ENCODE measurements around the gene CRYZ.
"Not testable (repeated sequence)": the region's sequence is repeated elsewhere in the genome, so short reads cannot be mapped to it uniquely, and the experiment has no call there.

The CRYZ gene

DNA sequence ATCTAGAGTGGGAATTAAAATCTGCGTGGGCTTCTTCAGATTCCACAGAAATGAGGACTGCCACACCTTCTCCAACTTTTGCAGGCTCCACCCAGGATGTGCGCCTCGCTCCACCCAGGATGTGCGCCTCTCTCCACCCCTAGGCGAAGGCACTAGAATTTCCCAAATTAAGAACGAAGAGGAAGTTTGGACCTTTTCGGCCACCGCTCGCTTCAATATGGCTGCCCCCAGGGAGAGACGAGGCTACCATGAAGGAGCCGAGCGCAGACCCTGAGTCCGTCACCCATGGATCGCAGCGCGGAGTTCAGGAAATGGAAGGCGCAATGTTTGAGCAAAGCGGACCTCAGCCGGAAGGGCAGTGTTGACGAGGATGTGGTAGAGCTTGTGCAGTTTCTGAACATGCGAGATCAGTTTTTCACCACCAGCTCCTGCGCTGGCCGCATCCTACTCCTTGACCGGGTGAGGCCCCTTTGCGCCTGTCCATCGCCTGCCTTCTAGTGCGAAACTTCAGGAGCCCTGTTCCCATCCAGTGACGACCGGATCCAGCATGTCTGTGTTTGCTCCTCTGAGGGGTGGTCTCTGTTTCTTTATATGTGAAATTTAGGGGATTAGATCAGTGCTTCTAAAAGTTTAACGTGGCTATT is at the start of gene CRYZ, which contains the start of gene TYW3:
Gene CRYZ, minus strand, starts transcription at position 91 of the 644 bp plus-strand sequence. CDS start 8,229 bp downstream, outside the sequence.
Gene TYW3, plus strand, starts transcription at position 193 of the 644 bp plus-strand sequence. Its CDS starts 93 bp downstream, at position 286.
- peak; percentile 93 for DNase-seq

DNA sequence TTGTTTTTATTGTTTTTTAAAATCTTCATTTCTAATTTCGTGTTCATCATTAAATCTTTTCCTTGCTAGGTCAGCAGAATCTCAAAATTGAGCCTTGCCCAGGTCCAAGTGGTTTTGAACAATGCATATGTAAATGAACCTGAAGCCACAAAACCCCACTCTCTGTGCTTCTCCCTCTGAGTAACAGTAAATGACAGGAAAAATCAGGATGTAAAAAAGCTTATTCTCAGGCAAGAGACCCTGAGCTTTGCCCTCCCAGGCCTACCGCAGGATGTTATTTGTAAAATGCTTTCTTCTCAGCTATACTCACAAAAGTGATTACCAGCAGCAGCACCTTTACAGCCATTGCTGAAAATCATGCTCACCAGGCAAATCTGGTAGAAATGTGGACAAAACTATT is 47.7 kb upstream of the CRYZ start:
- no peak for DNase-seq

DNA sequence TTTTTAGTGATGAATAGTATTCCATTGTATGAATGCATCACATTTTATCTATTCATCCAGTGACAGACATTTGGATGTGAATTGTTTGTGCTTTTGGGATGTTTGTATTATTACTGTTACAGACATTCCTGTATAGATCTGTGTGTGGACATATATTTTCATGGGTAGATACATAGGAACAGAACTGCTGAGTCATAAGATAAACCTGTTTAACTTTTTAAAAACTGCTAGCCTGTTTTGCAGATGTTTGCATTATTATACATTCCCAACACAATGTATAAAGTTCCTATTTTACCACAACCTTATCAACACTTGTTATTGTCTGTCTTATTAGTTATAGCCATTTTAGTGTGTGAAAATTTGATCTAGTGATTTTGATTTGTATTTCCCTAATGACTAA is 46.9 kb upstream of the CRYZ start:
- DNase-seq = no peak

DNA sequence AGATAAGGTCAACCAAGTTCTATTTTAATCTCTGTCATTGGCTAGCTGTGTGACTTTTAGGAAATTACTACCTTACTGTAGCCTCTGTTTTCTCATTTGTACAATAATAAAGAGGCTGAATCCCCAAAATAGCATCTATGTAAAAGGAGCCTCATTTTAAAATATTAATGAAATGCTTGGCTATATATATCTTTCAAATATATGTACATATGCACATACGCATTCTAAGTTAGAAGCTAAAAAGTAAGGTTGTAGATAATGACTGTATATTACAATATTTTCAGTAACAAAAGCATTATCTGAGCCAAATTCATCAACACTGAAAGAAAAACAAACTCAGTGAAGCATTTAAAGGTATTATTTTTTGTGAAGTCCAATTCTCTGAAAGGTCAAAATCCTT is 44.7 kb upstream of the CRYZ start:
- DNase-seq = no peak

DNA sequence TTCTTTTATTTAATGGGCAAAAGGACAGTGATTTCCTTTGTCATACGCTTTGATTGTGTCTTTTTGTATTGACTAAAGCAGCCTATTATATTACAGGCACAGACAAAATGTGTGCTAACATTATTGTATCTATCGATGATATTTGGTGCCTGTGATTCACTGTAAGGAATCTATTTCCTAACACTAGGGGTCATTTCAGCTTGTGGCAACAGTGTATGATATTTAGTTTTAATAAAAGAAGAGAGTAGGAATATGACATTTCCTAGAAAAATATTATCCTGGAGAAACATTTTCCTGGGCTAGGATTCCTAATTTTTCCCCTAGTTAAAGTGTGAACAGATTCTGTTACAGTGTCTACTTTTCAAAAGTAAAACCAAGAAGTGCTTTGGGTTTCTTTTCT is 42.9 kb upstream of the CRYZ start:
- no peak for DNase-seq

- DNase-seq = no peak
Measured at GRCh38 chr1:74773582-74773981, 40.7 kb upstream of the CRYZ start.

DNA sequence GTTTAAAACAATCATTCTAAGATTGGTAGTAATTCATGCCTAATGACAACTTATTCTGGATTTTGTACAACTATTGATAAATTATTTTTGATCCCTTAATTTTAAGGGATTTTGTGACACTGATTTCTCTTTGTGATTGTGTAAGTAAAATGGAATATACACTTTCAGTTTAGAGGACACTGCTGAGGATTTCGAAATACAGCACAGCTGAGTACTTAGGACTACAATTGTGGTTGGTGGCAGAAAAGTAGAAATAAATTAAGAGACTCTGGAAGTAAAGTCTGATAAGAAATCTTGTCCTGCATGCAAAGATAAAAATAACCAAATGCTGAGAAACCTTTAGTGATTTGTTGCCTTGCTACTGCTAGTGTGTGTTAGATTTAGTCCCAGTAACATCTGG is 40.1 kb upstream of the CRYZ start:
- DNase-seq = no peak

DNA sequence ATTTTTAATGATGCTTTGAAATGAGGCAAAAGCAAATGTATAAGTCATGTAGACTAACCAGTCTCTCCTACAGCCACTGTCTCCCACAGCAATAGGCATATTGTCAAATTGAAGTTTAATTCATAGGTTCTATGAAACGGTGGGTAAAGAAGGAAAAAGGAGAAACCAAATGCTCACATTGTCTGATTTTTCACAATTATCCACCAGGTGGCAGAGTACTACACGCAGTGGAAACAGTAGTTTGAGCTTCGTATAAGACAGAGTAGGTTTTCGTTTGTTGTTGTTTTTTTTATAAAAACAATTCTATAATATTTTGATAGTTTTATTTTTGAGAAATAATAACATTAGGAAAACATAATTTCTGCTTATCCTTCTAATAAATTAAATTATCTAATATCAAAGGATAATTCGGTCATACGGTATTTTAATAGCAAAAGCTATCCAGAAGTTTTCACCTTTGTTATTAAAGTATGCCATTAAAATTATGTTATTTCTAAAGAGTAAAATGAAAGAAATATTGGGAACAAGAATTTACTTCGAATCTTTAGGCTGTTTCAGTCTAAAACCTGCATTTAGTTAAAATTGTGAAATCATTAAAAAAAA is 39.2 kb upstream of the CRYZ start:
- DNase-seq = peak; percentile 54

- peak; percentile 30 for DNase-seq
Measured at GRCh38 chr1:74767490-74767889, 34.6 kb upstream of the CRYZ start.

DNA sequence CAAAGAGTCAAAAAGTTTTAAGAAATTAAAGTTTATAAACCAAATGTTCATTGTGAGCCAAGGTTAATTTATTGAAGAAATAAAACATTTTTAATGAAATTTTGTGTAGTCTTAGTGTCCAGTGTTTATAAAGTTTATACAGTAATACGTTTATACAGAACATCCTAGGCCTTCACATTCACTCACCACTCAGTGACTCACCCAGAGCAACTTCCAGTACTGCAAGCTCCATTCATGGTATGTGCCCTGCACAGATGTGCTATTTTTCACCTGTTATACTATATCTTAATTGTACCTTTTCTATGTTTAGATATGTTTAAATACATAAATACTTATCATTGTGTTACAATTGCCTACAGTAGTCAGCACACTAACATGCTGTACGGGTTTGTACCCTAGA is 33.7 kb upstream of the CRYZ start:
- no peak for DNase-seq

- DNase-seq = peak; percentile 77
Measured at GRCh38 chr1:74763807-74764206, 31.0 kb upstream of the CRYZ start.

GRCh38 chr1:74756650-74757049 is 23.8 kb upstream of the CRYZ start:
- not testable (repeated sequence) for DNase-seq

DNA sequence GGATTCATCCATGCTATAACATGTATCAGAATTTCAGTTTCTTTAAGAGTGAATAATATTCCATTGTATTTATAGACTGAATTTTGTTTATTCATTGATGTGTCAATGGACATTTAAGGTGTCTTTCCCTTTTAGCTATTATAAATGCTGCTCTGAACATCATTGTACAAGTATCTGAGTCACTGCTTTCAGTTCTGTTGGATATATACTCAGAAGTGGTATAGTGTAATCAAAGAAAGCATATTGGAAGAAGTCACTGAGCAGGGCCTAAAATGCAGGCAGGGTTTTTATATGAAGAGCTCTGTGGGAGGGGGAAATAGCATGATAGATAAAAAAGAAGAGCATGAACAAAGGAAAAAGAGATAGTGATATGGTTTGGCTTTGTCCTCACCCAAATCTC is 22.6 kb upstream of the CRYZ start:
- DNase-seq = no peak

GRCh38 chr1:74753104-74753503 is 20.3 kb upstream of the CRYZ start:
- DNase-seq = no peak

- DNase-seq = no peak
Measured at GRCh38 chr1:74748960-74749359, 16.1 kb upstream of the CRYZ start.

DNA sequence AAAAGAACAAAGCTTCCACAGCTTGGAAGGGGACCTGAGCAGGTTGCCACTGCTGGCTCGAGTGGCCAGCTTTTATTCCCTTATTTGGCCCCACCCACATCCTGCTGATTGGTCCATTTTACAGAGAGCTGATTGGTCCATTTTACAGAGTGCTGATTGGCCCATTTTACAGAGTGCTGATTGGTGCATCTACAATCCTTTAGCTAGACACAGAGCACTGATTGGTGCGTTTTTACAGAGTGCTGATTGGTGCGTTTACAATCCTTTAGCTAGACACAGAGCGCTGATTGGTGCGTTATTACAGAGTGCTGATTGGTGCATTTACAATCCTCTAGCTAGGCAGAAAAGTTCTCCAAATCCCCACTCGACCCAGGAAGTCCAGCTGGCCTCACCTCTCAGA is 12.4 kb upstream of the CRYZ start:
- not testable (repeated sequence) for DNase-seq

- DNase-seq = peak; percentile 29
Measured at GRCh38 chr1:74740307-74740980, 7.6 kb upstream of the CRYZ start.

- no peak for DNase-seq
Measured at GRCh38 chr1:74737333-74737732, 4.5 kb upstream of the CRYZ start.

DNA sequence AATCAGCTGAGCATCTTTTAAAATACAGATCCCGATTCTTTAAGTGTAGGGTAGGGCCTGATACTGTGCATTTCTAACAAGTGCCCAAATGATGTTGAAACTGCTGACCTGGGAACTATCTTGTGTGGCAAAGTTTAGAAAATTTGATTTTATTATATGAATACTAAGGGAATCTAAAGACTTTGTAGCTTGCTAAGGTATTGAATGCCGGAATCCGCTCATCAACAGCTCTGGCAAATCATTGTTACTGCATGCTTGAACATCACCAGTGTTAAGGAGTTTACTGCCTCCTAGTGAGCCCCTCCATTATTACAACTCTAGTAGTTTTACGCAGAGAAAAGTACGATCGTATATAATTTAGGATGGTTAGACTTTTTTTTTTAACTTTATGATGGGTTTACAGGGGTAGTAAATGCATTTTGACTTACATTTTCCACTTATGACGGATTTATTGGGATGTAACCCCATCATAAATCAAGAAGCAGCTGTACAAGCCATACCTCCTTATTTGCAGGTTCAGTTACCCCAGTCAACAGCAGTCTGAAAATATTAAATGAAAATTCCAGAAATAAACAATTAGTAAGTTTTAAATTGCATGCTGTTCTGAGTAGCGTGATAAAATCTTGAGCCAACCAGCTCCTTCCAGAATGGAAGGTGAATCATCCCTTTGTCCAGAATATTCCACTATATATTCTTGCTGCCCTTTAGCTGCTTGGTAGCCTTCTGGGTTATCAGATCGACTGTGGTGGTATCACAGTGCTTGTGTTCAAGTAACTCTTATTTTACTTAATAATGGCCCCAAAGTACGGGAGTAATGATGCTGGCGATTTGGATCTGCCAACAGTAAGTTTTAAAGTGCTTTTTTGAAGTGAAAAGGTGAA is 994 bp upstream of the CRYZ start:
- peak; percentile 83 for DNase-seq

- DNase-seq = peak; percentile 4
Measured at GRCh38 chr1:74732071-74732946, 541 bp downstream of the CRYZ start.

DNA sequence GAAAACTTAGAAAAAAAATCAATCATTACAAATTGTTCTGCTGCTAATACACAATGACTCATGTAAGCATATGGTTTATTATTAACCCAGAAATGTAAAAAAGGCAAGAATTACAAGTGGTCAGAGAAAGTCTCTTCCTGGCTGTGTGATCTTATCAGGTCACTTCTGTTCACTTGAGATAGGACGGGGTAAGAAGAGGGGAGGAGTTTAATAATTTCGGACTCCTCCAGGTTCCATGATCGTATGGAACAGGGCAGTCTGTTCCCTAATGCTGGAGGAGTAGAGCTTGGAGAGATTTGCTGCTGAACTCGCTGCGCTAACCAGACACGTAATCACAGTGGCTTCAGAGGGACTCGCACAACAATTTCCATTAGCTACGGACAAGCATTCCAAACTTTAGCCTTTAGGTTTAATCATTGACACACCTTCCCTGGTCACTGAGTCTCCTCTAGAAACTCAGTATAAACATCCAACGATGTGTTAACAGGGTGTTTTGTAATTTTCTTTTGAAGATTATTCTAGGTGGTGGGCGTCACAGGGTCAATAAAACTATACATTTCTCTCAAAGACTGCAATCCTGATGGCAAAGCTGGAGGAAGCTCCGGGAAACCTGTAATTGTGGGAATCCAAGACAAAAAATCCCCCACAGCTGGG is 1.3 kb downstream of the CRYZ start:
- no peak for DNase-seq

Measured in activated CD4-positive, alpha-beta T cell treated with anti-CD3 and anti-CD28 coated beads, Interleukin-10, Interleukin-2, amounts not matched to agents 100 ng/mL and 50 ng/mL, durations not matched to agents 16 hours and 8 hours (primary cell).